ENCODE measurements around the gene SLC22A12.

SLC22A12 gene

DNA sequence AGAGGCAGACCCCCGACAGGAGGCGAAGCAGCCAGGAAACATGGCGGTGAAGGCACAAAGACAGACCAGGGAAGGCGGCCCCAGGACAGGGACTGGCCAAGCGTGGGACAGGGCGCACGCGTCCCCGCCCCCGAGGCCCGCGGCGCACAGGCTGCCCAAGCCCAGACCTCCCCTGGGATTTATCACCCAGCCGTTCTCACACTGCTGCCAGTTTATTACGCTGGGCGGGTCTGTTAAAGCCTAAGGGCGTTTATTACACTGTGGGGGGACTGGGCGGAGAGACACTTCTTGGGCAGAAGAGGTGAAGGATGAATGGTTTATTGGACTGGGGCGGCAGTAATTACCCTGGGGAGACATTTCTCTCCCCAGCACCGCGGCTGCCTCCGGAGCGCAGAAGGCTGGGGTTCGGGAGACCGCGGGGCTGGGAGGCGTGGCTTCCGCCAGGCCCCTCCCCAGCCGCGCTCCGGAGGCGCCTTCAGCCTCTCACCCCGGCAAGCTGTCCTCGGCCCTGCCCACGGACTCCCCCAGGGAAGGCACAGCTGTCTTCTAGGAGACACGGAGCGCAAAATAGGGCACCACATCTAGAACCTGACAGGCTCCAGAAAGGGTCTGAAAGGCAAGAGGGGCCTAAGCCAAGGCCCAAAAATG is 47.1 kb downstream of the SLC22A12 start:
- H3K36me3 ChIP-seq (ENCODE audit: insufficient read depth, low read length) = no peaks in the 10 kb centered on the region
- H3K9ac ChIP-seq (ENCODE audit: insufficient read length) = no peak overlapping the region
- DNase-seq (ENCODE audit: low read depth, low spot score) = no peak
- TF ChIP-seq POLR2AphosphoS5 (IDR thresholded peaks at IDR 0.05; ENCODE audit: borderline replicate concordance, low read depth, low read length) (no peak), EZH2 (IDR thresholded peaks at IDR 0.05) (no peak), FOXP2 (optimal IDR thresholded peaks at IDR 0.05; ENCODE audit: control extremely low read depth, extremely low read length, insufficient read depth) (no peak)
- no peaks in the 10 kb centered on the region for H3K9me3 ChIP-seq (ENCODE audit: low read depth, low read length)
- H3K4me3 ChIP-seq = peak overlapping the region; percentile 60
- no peak overlapping the region for H3K27ac ChIP-seq

DNA sequence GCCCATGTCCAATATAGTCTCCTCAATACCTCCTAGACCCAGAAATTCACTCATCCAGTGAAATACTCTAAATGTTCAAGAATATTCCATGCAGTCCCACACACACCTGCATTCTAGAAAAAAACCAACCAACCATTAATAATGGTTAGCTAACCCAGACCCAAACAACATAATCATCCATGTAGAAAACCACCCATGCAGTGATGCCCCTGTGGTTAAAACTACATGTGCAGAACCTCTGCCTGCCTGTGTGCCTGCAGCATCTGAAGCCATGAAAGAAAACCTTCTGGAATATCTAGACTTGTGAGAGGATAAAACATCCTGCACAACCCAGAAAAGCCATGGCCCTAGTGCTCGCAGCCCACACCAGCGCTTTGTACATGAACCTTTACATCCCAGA is 47.8 kb downstream of the SLC22A12 start:
- no peak overlapping the region for H3K9ac ChIP-seq (ENCODE audit: insufficient read length)
- H3K36me3 ChIP-seq (ENCODE audit: insufficient read depth, low read length) = no peaks in the 10 kb centered on the region
- TF ChIP-seq FOXP2 (optimal IDR thresholded peaks at IDR 0.05; ENCODE audit: control extremely low read depth, extremely low read length, insufficient read depth) = no peak
- TF ChIP-seq EZH2 (IDR thresholded peaks at IDR 0.05) = no peak
- TF ChIP-seq POLR2AphosphoS5 (IDR thresholded peaks at IDR 0.05; ENCODE audit: borderline replicate concordance, low read depth, low read length) = no peak
- no peak overlapping the region for H3K27ac ChIP-seq
- no peaks in the 10 kb centered on the region for H3K9me3 ChIP-seq (ENCODE audit: low read depth, low read length)
- DNase-seq (ENCODE audit: low read depth, low spot score) = no peak
- H3K4me3 ChIP-seq = no peak overlapping the region

DNA sequence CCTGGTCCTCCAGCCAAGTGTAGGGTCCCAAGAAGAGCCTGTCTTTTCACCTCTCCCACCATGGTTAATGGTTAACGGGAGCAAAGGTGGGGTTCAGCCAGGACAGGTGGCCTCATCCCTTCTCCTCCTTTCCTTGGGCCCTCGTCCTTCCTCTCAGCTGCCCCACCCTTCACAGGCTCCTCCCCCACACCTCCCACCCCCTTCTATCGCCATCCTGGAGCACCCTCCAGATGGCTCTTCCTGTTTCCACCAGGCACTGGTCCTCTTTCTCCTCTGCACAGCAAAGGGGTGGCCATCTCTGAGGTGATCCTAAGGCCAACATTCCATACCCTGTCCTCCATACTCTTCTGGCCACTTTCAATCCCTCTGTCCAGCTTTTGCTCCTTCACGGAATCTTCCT is 48.9 kb downstream of the SLC22A12 start:
- Histone ChIP-seq H3K9me3 (ENCODE audit: low read depth, low read length) (no peaks in the 10 kb centered on the region), H3K36me3 (ENCODE audit: insufficient read depth, low read length) (no peaks in the 10 kb centered on the region), H3K27ac (no peak overlapping the region), H3K9ac (ENCODE audit: insufficient read length) (no peak overlapping the region), H3K4me3 (no peak overlapping the region)
- DNase-seq (ENCODE audit: low read depth, low spot score) = no peak
- no peak for TF ChIP-seq FOXP2 (optimal IDR thresholded peaks at IDR 0.05; ENCODE audit: control extremely low read depth, extremely low read length, insufficient read depth)
- no peak for TF ChIP-seq EZH2 (IDR thresholded peaks at IDR 0.05)
- TF ChIP-seq POLR2AphosphoS5 (IDR thresholded peaks at IDR 0.05; ENCODE audit: borderline replicate concordance, low read depth, low read length) = no peak

DNA sequence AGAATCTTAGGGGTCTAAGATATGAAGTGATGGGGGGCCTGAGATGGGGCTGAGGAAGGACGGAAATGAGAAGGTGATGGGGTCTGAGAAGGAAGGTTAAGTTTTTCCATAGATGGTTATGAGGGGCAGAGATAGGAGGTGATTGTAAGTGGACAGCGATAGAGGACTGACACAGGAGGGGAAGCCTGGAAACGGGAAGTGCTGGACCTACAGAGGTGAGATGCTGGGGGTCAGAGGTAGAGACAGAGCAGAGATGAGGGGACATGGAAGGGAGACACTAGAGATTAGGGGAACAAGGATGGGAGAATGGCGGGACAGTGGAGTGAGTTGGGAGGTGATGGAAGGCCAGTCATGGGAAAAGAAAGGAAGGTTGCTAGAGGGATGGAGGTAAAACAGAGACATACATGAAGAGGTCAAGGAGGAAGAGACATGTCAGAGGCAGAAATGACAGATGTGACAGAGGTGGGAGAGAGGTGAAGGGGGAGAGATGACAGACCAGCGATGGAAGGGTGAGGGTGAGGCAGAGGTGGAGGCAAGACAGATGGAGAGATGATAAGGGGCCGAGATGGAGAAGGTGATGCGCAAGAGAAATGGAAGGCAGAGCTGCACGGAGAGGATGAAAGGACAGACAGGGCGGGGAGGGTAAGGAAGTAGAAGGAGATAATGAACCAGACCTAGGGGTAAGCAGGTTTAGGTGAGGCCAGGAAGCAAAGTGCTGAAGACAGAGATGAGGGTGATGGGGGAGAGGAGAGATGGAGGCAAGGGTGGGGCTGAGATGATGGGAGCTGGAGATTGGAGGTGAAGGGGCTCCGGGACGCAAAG is 50.8 kb downstream of the SLC22A12 start:
- Histone ChIP-seq H3K9me3 (ENCODE audit: low read depth, low read length) (no peaks in the 10 kb centered on the region), H3K4me3 (no peak overlapping the region), H3K27ac (no peak overlapping the region), H3K36me3 (ENCODE audit: insufficient read depth, low read length) (no peaks in the 10 kb centered on the region), H3K9ac (ENCODE audit: insufficient read length) (no peak overlapping the region)
- no peak for TF ChIP-seq FOXP2 (optimal IDR thresholded peaks at IDR 0.05; ENCODE audit: control extremely low read depth, extremely low read length, insufficient read depth)
- no peak for TF ChIP-seq POLR2AphosphoS5 (IDR thresholded peaks at IDR 0.05; ENCODE audit: borderline replicate concordance, low read depth, low read length)
- no peak for TF ChIP-seq EZH2 (IDR thresholded peaks at IDR 0.05)
- no peak for DNase-seq (ENCODE audit: low read depth, low spot score)

DNA sequence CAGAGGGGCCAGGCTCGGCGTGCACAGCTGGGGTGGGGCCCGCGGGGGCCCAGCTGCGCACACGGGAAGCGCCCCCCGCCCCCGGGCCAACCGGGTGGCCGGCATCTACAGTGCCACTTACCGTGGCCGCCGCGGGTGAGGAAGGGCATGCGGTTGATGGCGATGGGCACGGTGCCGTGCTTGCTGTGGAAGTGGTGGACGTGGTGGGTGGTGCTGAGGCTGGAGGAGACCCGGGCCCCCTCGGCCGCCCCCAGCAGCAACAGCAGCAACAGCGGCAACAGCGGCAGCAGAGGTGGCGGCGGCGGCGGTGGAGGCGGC is 51.4 kb downstream of the SLC22A12 start:
- Histone ChIP-seq H3K9ac (ENCODE audit: insufficient read length) (no peak overlapping the region), H3K9me3 (ENCODE audit: low read depth, low read length) (no peaks in the 10 kb centered on the region), H3K4me3 (no peak overlapping the region), H3K36me3 (ENCODE audit: insufficient read depth, low read length) (no peaks in the 10 kb centered on the region), H3K27ac (no peak overlapping the region)
- TF ChIP-seq EZH2 (IDR thresholded peaks at IDR 0.05) (no peak), FOXP2 (optimal IDR thresholded peaks at IDR 0.05; ENCODE audit: control extremely low read depth, extremely low read length, insufficient read depth) (no peak), POLR2AphosphoS5 (IDR thresholded peaks at IDR 0.05; ENCODE audit: borderline replicate concordance, low read depth, low read length) (no peak)
- no peak for DNase-seq (ENCODE audit: low read depth, low spot score)

DNA sequence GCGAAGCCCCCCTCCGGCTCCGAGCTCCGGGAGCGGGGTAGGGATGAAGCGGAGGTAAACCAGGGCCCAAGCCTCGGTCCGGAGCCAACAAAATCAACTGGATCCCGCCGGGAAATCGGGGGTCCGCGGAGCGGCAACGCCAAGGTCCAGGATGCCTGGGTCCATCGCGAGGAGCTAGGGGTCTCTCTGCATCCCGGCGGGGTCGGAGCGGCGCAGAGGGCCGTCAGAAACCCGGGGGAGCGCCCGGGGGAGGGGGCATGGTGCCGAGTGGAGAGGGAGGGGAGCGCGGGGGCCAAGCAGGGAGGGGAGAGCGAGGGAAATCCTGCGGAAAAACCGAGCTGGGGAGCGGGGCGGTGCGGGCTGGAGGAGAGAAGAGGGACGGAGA is 51.8 kb downstream of the SLC22A12 start:
- TF ChIP-seq FOXP2 (optimal IDR thresholded peaks at IDR 0.05; ENCODE audit: control extremely low read depth, extremely low read length, insufficient read depth) (no peak), EZH2 (IDR thresholded peaks at IDR 0.05) (no peak), POLR2AphosphoS5 (IDR thresholded peaks at IDR 0.05; ENCODE audit: borderline replicate concordance, low read depth, low read length) (no peak)
- H3K9me3 ChIP-seq (ENCODE audit: low read depth, low read length) = no peaks in the 10 kb centered on the region
- H3K9ac ChIP-seq (ENCODE audit: insufficient read length) = no peak overlapping the region
- peak overlapping the region; percentile 51 for H3K4me3 ChIP-seq
- no peak overlapping the region for H3K27ac ChIP-seq
- H3K36me3 ChIP-seq (ENCODE audit: insufficient read depth, low read length) = no peaks in the 10 kb centered on the region
- DNase-seq (ENCODE audit: low read depth, low spot score) = no peak

DNA sequence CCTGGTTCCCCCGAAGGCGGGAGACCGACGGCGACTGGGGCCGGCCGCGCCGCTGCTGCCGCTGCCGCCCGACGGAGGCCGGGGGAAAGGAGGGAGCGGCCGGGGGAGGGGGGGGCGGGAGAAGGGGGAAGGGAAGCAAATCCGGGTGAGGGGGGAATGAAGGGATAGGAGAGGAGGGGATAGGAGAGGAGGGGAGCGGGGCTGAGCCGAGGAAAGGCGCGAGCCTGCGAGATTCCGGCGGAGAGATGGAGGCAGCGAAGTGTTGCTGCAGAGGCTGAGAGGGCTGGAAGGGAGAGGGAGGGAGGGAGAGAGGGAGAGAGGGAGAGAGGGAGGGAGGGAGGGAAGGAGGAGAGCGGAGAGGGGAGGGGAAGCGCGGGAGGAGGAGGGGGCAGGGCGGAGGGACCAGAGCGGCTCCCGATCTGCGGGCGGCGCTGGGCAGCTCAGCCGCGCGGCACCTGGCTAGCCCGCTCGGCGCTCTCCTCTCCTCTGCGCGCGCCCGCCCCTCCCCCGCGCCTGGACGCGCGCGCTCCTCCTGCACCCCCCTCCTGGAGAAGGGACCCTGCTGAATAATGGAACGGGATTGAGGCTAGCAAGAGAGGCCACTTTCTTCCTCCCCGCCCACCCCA is 52.3 kb downstream of the SLC22A12 start:
- Histone ChIP-seq H3K4me3 (peak overlapping the region; percentile 51), H3K27ac (no peak overlapping the region), H3K36me3 (ENCODE audit: insufficient read depth, low read length) (no peaks in the 10 kb centered on the region), H3K9me3 (ENCODE audit: low read depth, low read length) (no peaks in the 10 kb centered on the region), H3K9ac (ENCODE audit: insufficient read length) (no peak overlapping the region)
- no peak for DNase-seq (ENCODE audit: low read depth, low spot score)
- TF ChIP-seq POLR2AphosphoS5 (IDR thresholded peaks at IDR 0.05; ENCODE audit: borderline replicate concordance, low read depth, low read length) = no peak
- no peak for TF ChIP-seq FOXP2 (optimal IDR thresholded peaks at IDR 0.05; ENCODE audit: control extremely low read depth, extremely low read length, insufficient read depth)
- no peak for TF ChIP-seq EZH2 (IDR thresholded peaks at IDR 0.05)

DNA sequence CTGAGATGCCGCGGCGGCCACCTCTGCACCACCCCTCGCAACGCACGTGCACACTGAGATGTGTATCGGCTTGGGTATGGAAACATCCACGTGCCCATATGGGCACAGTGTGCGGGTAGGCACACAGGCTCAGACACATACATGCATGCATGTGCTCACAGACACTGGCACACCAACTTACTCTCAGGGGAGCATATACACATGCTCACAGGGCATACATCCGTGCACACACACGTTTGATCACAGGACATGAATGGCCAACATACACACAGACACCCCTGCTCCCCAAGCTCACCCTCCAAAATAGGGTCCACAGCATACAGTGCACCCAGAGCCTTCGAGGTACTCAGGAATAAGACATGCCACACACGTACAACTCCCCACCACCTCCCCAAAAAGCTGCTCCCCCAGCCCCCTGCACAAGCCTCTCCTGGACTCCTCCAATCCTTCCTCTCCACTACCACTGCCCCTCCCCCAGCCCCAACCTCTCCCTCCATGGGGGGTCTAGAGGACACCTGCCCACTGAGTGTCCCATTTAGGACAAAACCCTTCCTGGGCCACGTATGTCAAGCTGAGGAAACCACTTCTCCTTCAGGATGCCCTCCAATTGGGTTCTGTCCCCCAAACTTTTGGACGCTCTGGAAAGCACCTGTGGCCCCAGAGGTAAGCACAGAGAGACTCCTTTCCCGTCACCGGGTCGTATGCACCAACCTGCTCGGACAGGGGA is 53.1 kb downstream of the SLC22A12 start:
- H3K4me3 ChIP-seq = no peak overlapping the region
- no peak overlapping the region for H3K9ac ChIP-seq (ENCODE audit: insufficient read length)
- no peaks in the 10 kb centered on the region for H3K36me3 ChIP-seq (ENCODE audit: insufficient read depth, low read length)
- no peak for DNase-seq (ENCODE audit: low read depth, low spot score)
- H3K9me3 ChIP-seq (ENCODE audit: low read depth, low read length) = no peaks in the 10 kb centered on the region
- TF ChIP-seq POLR2AphosphoS5 (IDR thresholded peaks at IDR 0.05; ENCODE audit: borderline replicate concordance, low read depth, low read length) = no peak
- TF ChIP-seq EZH2 (IDR thresholded peaks at IDR 0.05) = no peak
- TF ChIP-seq FOXP2 (optimal IDR thresholded peaks at IDR 0.05; ENCODE audit: control extremely low read depth, extremely low read length, insufficient read depth) = no peak
- H3K27ac ChIP-seq = no peak overlapping the region
